HG03558 (cell line): ENCODE measurements around the gene ANKRD27.
"Not testable (repeated sequence)": the region's sequence is repeated elsewhere in the genome, so short reads cannot be mapped to it uniquely, and the experiment has no call there.

Source experiments
- ATAC-seq: cut with Tn5 transposase; IDR thresholded peaks from one replicate; pipeline ENCODE4 v1.9.1; 2021; ENCODE audit warnings: moderate number of reproducible peaks; ENCODE audit not compliant: unreplicated experiment; ENCODE audit errors: extremely low read depth

ANKRD27 gene

DNA sequence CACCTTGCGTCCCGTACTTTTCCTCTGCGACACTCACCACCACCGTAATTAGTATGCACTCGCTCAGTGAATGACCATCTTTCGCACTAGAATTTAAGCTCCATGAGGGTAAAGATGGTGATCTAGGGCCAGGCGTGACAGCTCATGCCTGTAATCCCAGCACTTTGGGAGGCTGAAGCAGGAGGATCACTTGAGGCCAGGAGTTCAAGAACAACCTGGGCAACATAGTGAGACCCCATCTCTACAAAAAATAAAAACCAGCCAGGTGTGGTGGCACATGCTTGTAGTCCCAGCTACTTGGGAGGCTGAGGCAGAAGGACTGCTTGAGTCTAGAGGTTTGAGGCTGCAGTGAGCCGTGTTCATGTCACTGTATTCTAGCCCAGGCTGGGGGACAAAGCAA lies 18.6 kb downstream of the ANKRD27 start:
- not testable (repeated sequence) for ATAC-seq

DNA sequence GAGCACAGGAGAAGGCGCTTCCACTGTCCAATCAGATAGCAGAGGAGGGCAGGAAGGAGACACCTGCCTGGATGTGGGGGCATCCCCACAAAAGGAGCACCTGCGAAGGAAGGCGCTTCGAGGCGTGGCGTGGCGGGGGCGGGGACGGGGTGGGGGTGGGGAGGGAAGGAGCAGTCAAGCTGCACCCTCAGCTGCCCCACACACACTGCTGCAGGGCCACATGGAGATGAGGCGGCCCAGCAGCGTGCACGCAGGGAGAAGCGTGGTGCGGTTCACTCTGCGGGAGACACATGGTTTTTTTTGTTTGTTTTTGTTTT lies 21.4 kb downstream of the ANKRD27 start:
- no peak for ATAC-seq

DNA sequence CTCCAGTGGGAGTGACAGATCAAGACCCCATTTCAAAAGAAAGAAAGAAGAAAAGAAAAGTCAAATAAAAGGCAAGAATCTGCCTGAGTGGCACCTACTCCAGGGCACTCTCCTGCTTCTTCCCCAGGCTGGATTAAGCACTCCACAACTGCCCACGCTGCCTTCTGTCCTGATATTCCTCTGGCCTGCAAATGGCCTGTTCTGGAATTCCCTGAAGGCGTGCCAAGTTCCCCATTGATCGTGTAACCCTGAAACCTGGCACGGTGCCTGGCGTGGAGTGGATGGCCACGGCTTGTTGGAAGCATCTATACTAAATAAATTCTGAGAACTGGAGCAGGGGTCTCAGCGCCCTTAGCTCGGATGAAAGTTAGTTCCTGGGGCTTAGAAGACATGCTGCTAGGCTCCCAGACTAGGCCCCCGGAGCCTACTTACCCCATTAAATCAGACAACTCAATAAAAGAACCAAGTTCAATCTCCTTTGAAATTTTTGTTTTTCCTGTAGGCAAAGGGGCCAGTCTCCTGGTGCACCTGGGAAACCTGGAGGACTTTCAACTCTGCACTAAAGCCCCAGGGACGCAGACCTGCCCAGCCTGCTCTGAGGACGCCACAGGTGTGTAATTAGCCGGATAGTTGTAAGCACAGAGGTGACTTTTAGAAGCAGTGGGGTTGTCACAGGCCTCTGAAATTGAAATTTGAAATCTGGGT lies 21.9 kb downstream of the ANKRD27 start:
- ATAC-seq: no peak

DNA sequence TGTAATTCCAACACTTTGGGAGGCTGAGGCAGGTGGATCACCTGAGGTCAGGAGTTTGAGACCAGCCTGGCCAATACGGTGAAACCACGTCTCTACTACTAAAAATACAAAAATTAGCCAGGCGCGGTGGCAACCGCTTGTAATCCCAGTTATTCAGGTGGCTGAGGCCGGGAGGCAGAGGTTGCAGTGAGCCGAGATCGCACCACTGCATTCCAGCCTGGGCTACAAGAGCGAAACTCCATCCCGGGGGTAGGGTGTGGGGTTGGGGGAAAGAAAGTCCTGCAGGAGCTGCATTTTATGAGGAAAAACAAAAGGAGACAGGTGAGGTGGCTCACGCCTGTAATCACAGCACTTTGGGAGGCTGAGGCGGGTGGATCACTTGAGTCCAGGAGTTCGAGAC lies 22.6 kb downstream of the ANKRD27 start:
- ATAC-seq: not testable (repeated sequence)

DNA sequence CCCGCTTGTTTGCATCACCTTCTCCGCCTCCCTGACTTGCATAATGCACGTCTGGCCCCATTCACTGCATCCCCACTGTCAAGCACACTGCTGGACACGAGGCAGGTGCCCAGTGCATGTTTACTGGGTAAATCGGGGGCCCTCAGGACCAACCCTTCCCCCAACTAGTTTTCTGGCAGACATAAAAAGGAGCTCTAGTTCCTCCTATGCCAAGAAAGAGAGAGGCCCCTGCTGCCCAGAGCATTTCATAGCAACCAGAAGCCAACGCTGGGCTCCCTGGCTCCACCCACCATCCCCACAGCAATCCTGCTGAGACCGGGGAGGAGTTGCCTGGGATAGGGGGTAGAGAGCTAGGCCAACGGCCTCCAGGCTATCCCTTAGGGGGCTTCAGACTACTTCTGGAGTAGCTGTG lies 23.2 kb downstream of the ANKRD27 start:
- no peak for ATAC-seq

DNA sequence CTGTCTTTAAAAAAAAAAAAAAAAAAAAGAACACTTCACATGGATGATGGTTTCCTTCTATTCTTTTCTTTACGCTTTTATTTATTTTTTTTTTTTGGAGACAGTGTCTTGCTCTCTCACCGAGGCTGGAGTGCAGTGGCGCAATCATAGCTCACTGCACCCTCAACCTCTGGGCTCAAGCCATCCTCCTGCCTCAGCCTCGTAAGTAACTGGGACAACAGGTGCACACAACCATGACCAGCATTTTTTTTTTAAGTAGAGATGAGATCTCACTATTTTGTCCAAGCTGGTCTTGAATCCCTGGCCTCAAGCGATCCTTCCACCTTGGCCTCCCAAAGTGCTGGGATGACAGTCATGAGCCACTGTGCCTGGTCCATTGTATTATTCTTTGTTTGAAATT lies 24.3 kb downstream of the ANKRD27 start:
- no peak for ATAC-seq

DNA sequence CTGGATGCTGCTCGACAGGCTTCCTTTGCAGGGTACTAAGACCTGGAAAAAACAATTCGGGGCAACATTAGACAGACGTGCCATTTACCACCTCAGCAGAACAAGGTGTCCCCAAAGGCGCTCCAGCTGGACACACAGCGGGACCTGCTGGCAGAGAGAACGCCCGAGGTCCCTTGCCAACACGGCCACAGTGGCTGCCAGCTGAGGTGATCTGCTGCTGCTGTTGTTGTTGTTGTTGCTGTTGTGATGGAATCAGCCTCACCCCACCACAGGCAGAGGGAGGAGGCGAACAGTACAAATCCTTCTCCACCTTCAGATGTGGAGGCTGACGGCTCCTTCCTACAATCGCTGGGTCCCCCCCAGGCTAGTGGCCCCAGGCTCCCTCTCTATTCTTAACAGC lies 25.2 kb downstream of the ANKRD27 start:
- ATAC-seq: no peak

DNA sequence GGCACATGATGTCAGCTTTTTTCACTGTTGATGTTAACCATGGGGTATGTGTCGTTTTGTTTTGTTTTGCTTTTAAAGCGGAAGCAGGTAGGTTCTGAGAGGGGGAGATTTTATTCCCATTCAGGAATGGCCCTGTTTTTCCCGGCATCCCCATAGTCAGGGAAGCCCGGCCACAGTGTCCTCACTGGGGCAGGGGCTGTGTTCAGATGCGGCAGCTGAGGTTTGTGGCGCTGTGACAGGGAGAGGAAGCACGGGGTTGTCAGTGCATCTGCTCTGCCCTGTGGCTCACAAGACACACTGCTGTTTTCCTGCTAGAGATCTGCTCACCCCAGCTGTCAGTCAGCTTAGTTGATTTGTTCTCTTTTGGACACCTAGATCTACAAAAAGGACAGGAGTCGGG lies 27.6 kb downstream of the ANKRD27 start:
- ATAC-seq: no peak

DNA sequence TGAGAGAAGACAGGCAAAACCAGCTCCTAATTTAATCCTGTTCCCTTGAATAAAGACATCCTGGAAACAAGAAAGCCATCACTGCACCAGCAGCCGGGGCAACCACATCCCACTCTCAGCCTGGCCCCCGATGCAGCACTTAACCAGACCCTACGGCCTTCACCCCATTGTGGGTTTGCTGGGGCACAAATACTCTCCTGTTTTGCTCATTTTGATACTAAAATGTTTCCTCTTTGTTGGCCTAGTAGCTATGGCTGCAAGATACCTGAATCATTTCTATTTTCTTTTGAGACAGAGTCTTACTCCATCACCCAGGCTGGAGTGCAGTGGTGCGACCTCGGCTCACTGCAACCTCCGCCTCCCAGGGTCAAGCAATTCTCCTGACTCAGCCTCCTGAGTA lies 28.4 kb downstream of the ANKRD27 start:
- ATAC-seq: no peak

DNA sequence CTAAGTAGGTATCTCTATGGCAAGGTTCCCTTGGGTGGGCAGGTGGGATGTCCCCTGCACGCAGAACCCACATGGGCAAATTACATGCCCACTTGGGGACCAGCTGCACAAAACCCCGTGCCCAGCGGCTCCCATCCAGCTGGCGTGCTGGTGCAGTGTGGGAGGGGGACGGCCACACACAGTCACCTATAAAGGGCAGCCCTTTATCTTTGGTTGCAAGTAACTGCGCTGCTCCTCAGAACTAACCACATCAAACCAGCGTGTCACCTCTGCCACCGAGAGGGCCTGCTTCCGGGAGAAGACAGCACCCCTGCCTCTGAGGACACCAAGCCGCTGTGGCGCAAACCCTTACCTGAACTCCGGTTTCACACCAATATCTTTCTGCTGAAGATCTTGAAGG lies 32.2 kb downstream of the ANKRD27 start:
- no peak for ATAC-seq

DNA sequence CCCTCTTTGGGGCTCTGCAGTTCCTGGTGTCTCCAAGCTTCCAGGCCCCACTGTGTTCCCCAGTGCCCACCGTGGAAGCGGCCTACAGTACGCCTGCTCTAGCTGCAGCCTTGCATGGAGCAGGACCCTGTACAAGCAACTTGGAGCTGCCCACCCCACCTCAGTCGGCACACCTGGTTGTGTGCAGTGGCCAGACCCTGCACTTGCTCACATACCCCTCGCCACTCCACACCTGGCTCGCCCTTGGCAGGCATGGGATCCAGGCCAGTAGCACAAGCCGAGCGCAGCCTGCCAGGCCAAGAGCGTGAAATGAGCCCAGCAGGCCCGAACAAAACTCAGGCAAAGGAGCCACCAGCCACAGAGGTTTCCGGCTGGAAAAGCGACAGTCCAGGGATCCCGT lies 36.4 kb downstream of the ANKRD27 start:
- ATAC-seq: no peak

DNA sequence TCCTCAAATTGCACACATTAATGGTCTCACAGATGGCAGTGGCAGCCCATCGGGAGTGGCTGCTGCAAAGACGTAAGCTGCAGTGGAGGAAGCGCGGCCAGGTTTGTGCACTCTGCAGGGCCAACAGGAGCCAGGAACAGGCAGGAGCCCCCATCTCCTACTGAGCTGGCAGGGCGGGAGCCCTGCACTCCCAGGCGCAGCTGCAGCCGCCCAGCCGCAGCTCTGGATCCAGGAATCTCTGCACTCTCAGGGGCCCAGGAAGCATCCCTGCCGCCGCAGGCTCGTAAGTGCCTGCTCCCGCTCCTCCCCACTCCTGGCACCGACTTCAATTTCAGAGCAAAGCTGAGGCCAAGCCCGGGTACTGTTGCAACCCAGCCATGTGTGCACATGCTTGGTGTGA lies 37.5 kb downstream of the ANKRD27 start:
- no peak for ATAC-seq

DNA sequence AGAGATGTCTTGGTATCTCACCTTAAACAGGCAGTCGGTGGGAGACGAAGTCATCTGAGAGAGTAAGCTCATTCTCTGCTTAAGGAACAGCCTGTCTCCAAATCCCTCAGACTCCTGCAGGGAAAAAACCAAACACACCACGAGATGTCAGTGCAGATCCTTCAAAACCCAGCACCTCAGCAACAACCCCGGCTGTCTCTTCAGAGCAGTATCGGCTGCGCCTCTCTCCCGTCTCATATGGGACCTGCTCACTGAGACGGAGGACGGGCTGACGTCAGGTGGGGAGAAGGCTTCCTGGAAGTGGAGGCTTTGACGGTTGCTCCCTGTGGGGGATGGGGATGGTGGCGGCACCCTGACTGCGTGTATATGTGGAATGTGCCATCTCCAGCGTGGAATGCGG lies 43.6 kb downstream of the ANKRD27 start:
- ATAC-seq: no peak

DNA sequence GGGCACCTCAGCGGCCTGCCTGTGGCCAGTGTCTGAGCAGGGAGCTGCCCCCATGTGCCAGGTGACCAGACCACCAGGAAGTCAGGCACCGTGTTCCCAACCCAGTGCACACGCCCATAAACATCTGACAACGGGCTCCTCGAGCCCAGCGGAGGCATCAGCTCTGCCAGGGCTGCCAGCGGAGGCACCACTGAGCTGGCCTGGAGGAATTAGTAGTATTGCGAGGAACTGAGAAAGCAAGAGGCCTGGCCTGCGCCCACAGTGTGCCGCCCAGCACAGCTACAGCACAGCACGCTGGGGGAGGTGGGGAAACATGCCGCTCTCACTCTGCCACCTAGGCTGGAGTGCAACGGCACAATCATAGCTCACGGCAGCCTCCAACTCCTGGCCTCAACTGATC lies 44.6 kb downstream of the ANKRD27 start:
- no peak for ATAC-seq

DNA sequence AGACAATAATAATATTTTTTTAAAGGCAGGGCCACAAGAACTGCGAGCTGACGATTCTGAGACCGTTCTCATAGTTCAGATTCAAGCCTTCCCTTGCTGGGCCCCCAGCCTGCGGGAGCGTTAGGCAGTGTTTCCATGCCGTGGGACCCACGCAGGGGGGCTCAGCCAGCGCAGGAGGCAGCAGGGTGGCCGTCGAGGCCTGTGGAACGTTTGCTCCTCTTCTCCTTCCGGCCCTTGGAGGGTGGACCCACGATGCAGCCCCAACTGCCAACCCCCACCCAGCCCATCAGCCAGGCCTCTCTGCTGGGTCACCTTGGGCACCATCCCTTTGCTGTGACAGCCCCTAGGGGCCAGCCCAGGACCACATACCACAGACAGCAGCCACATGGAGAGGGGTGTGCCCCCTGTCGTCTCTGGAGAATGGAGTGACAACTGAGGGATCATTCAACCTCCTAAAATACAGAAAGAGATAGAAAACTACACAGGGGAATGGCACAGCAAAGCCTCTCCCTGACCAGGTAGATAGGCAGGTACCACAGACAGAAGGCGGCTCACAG lies 47.2 kb downstream of the ANKRD27 start:
- ATAC-seq: no peak

DNA sequence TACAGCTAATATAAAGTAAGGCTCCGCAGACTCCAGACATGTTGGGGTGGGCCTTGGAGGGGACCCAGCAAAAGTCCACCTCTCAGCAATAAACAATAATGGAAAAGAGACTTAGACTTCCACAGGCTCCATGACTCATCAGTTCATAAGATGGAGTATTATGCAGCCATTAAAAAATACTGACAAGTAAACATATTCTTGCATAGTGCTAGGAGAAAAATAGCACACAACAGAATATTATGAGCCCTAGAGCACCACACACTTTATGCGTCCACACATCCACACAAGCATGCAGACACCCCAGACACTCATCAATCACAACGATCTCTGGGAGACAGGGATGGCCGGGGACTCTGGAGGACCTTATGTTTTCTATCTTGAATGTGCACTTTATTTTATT lies 48.0 kb downstream of the ANKRD27 start:
- ATAC-seq: no peak

DNA sequence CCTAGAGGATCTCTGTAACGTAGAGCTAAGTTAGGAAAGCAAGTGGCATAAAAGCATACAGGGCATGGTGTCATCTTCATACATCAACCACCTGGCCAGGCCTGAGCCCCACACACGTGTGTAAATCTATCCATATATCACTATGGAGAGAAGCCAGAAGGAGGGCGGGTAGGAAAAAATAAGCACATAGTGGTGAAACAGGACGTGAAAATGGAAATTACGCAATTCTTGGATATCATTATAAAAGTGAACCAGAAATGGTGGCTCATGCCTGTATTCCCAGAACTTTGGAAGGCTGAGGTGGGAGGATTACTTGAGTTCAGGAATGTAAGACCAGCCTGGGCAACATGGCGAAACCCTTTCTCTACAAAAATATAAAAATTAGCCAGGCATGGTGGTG lies 50.6 kb downstream of the ANKRD27 start:
- ATAC-seq: no peak

DNA sequence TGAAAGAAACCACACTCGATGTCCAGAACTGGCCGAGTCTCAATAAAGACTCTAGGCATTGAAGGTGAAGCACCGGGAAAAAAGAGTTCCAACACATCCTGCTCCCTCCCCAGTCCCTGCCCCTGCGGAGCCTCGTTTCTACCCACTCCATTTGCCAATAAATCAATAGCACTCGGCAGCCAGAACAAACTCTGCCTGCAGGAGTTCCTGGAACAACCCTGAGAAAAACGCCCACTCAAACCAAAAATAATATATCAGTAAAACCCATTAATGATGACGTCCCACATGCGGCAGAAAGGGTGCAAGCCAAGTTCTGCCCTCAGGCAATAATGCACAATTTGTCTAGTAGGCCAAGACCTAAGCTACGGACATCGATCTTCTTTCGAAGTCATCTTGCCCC lies 53.0 kb downstream of the ANKRD27 start:
- ATAC-seq: no peak

DNA sequence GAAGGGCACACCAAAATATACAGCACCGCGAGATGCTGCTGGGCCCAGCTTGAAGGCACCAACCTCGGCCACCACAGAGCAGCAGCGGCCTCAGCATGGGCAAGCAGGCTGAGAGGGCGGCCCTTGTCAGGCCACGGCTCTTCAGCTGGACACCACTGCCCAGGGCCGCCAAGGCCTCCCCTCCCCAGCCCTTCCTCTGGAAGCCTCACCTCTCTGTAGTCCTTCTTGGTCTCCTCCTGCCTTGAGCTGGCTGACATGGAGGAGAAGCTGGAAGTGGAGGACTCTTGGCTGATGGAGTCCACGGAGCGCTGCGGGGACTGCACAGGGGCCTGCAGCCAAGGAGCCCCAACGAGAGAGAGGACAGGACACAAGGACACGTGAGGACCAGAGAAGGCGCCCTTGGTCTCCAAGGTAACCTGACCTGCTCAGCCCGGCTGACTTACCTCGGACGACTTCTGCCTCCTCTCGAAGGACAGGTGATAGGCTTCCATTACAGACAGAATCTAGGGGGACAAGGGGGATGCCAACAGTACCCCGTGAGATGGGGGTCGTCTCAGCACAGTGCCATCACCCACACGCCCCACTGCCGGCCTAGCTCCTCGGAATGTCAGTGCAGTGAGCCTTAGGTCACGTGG lies 55.8 kb downstream of the ANKRD27 start:
- ATAC-seq: no peak

DNA sequence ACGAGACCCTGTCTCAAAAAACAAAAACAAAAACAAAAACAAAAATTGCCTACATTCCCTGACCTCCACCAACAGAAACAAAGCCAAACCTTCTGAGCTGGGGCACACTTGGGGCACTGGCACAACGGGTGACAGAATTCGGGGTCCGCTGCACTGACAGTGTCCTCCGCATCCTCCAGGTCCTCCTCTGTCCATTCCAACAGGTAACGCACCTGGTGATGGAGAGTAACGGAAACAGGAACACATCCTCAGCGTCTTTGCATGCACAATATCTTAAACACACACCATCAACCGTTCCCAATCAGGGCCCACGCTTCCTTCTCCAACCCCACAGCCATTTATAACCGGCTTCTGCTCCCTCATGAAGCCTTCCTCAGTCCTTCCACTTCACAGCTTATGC lies 59.4 kb downstream of the ANKRD27 start:
- ATAC-seq: no peak

DNA sequence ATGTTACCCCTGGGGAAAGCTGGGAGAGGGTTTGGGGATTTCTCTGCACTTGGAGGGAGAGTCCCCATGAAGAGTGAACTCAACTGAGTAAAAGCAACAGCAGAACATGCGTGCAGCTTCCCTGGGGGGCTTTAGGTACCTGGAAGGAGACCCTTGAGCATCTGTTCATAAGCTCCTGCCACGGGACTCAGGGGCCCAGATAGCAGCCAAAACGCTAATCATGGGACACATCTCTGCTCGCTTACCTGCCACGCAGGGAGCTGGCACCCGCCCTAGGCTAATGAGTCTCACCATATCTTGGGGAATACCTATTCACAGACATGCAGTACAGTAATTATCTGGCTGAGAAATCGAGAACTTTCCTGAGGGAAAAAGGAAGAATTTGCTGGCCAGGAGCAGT lies 60.1 kb downstream of the ANKRD27 start:
- no peak for ATAC-seq

DNA sequence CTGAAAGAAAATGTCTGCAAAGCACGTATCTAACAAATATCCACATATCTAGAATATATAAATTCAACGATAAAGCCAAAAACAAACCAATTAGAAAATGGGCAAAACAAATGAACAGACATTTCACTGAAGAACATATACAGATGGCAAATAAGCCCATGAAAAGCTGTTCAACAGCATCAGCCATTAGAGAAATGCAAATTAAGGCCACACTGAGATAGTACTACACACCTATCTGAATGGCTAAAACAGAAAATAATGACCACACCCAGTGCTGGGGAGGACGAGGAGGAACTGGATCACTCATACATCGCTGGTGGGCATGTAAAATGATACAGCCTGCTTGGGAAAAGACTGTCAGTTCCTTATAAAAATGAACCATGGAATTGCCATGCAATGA lies 62.0 kb downstream of the ANKRD27 start:
- ATAC-seq: no peak
